Measurements from ENCODE around the gene LPO. TPM values are rescaled to one million over a fixed set of nuclear protein-coding genes. Genes with fewer than 3 reads are reported as not detected.
A peak's percentile ranks its signal among the peaks of the same experiment; 100 is the strongest.

Gene LPO
- total RNA-seq, 1 experiment from 2014 or later, result not detected

DNA sequence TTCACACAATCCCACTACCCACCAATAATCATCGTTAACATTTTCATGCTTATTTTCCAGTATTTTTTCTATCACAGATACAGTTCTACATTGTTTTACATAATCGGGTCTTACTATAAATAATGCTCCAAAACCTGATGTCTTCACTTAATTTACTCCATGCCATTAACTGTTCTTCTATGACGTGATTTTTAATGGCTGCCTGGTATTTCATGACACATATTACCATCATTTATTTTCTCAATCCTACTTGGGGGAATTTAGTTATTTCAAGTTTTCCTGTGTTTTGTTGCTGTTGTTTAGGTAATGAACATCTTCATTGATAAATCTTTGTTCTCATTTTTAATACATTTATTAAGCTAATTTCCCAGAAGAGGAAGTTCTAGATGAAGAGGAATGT lies 14.7 kb downstream of the LPO start:
- no peak for TF ChIP-seq REST (IDR thresholded peaks at IDR 0.05; ENCODE audit: insufficient read depth in 1 of 2, low read depth in 2 of 2, low read length in 1 of 2)
- ATAC-seq, result no peak
- no peak for DNase-seq (ENCODE audit: low read depth, low spot score)
- Histone ChIP-seq H3K9me3 (ENCODE audit: control insufficient read depth, insufficient read depth, low read depth, low read length) (no peaks in the 10 kb centered on the region), H3K36me3 (ENCODE audit: control insufficient read depth, insufficient read depth, low read length) (no peaks in the 10 kb centered on the region), H3K27me3 (ENCODE audit: control insufficient read depth, insufficient read depth, low read length) (peaks cover 2% of the 10 kb centered on the region; the same call in 1 of the 2 replicates), H3K4me3 (ENCODE audit: low read depth in 2 of 2, low read length in 2 of 2) (no peak overlapping the region), H3K4me1 (ENCODE audit: control insufficient read depth, insufficient read depth, low read length) (no peaks in the 10 kb centered on the region), H3K27ac (ENCODE audit: low read length) (no peak overlapping the region)
- ChIA-PET POLR2A (no interaction called here), CTCF (no interaction called here)
- no TSS peak for BruUV-seq (replicated peaks)
- in situ Hi-C loops (cut with HindIII; ENCODE audit: low pct_unique_long_range_greater_than_20kb, low sequenced_read_pairs) (no loop called here), intact Hi-C loops (cut with micrococcal nuclease; ENCODE audit: unreplicated experiment) (no loop called here)

- H3K36me3 ChIP-seq (ENCODE audit: control insufficient read depth, insufficient read depth, low read length), result no peaks in the 10 kb centered on the region
- ChIA-PET POLR2A (no interaction called here), CTCF (interaction anchor here (0.6 kb wide), 1 partner anchor 179 kb away, joined by 3 read pairs; no protein-coding TSS in a partner anchor)
- H3K27ac ChIP-seq (ENCODE audit: low read length), result no peak overlapping the region
- no peaks in the 10 kb centered on the region for H3K9me3 ChIP-seq (ENCODE audit: control insufficient read depth, insufficient read depth, low read depth, low read length)
- BruUV-seq (replicated peaks), result no TSS peak
- H3K4me1 ChIP-seq (ENCODE audit: control insufficient read depth, insufficient read depth, low read length), result no peaks in the 10 kb centered on the region
- in situ Hi-C loops (cut with HindIII; ENCODE audit: low pct_unique_long_range_greater_than_20kb, low sequenced_read_pairs), result no loop called here
- no peak for DNase-seq (ENCODE audit: low read depth, low spot score)
- intact Hi-C loops (cut with micrococcal nuclease; ENCODE audit: unreplicated experiment), result no loop called here
- no peak overlapping the region for H3K4me3 ChIP-seq (ENCODE audit: low read depth in 2 of 2, low read length in 2 of 2)
- no peak for TF ChIP-seq TCF7L2 (IDR thresholded peaks at IDR 0.05; ENCODE audit: low read depth, low read length)
- no peak for TF ChIP-seq SIN3A (IDR thresholded peaks at IDR 0.05; ENCODE audit: borderline replicate concordance, insufficient read depth, low read depth, low read length)
- TF ChIP-seq, protein P1, sequence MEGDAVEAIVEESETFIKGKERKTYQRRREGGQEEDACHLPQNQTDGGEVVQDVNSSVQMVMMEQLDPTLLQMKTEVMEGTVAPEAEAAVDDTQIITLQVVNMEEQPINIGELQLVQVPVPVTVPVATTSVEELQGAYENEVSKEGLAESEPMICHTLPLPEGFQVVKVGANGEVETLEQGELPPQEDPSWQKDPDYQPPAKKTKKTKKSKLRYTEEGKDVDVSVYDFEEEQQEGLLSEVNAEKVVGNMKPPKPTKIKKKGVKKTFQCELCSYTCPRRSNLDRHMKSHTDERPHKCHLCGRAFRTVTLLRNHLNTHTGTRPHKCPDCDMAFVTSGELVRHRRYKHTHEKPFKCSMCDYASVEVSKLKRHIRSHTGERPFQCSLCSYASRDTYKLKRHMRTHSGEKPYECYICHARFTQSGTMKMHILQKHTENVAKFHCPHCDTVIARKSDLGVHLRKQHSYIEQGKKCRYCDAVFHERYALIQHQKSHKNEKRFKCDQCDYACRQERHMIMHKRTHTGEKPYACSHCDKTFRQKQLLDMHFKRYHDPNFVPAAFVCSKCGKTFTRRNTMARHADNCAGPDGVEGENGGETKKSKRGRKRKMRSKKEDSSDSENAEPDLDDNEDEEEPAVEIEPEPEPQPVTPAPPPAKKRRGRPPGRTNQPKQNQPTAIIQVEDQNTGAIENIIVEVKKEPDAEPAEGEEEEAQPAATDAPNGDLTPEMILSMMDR (IDR thresholded peaks at IDR 0.05), result 0 out of 2 replicates have a peak, but pooled peaks have one; percentile 18
- no peak for TF ChIP-seq POLR2AphosphoS5 (IDR thresholded peaks at IDR 0.05; ENCODE audit: low read depth, low read length)
- TF ChIP-seq REST (IDR thresholded peaks at IDR 0.05; ENCODE audit: insufficient read depth in 1 of 2, low read depth in 2 of 2, low read length in 1 of 2), result no peak
- no peak for ATAC-seq
- H3K27me3 ChIP-seq (ENCODE audit: control insufficient read depth, insufficient read depth, low read length), result peaks cover 5% of the 10 kb centered on the region
Measured at GRCh38 chr17:58254803-58255202, 16.4 kb downstream of the LPO start.

All from Panc1 (cell line).